GM19468 (cell line): ENCODE data around the gene GLB1L2.

ENCODE experiments used
- ATAC-seq: cut with Tn5 transposase; IDR thresholded peaks from one replicate; pipeline ENCODE4 v1.9.1; 2021; ENCODE audit warnings: mild to moderate bottlenecking, moderate library complexity, moderate number of reproducible peaks; ENCODE audit not compliant: unreplicated experiment; ENCODE audit errors: extremely low read depth

The GLB1L2 gene

GRCh38 chr11:134414766-134415765, 83.3 kb downstream of the GLB1L2 start:
- ATAC-seq = no peak

DNA sequence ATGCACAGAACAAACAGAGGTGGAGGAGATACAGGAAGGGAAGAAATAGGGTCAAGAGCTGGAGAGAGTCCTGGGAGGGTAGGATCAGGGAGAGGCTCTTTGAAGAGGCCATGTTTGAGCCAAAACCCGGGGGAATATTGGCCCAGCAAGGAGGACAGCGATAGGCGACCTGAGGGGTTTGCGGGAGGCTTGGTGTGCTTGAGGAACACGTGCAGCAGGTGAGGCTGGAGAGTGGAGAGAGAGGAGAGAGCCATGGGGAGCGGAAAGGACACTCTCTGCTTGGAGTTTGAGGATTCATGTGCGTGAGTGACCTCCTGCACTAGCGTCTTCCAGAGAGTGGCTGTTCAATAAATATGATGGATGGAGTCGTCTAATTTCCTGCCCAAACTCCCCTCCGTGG, 84.9 kb downstream of the GLB1L2 start:
- ATAC-seq = no peak

- no peak for ATAC-seq
Measured at GRCh38 chr11:134417871-134418840, 86.4 kb downstream of the GLB1L2 start.

DNA sequence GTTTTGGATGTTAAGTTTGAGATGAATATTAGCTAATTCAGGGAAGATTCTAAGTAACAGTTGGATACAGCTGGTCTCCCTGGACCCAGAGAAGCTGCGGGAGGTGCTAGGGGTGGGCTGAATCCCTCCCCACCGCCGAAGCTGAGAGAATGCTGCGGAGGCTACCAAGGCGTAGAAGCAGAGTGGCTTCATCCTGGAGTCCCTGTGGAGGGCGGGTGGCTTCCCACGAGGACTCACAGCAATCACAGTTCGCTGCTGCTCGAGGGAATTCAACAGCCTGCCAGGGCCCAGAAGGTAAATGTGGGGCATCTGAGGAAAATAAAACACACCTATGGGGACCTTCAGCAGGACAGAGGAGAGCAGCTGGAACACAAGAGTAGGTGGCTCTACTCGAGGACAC, 91.3 kb downstream of the GLB1L2 start:
- ATAC-seq = no peak

DNA sequence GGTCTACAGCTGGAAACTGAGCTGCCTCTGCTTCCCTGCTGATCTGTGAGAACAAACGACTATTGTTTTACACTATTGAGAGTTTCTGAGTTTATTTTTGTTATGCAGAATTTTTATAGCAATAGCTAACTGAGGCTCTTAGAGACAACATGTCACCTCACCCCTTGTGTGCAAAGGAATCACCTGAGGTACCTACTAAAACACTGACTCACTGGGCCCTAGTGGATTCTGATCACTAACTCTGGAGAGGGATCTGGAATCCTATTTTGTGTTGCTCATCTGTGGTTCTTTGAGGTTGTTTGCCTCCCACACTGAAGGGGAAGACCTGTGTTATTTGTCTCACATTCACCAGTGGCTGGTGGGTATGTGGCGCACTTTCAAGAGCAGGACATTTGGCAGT, 93.6 kb downstream of the GLB1L2 start:
- ATAC-seq = no peak
